Kidney tubule cell (primary cell): Measurements from ENCODE around the gene VTA1.
"Not testable (repeated sequence)": the region's sequence is repeated elsewhere in the genome, so short reads cannot be mapped to it uniquely, and the experiment has no call there.

ENCODE experiments used
- DNase-seq: peaks from one replicate; pipeline ENCODE4 v3.0.0-alpha.2; 2018; ENCODE audit warnings: low spot score

The VTA1 gene

GRCh38 chr6:142146828-142147662, at the start of gene VTA1, which contains the start of gene NMBR:
VTA1 (plus strand) TSS chr6:142147263; CDS start chr6:142147288, 25 bp downstream.
NMBR (minus strand) TSS chr6:142147122; CDS start chr6:142088658, 58,464 bp downstream.
- DNase-seq, result peak; percentile 99

GRCh38 chr6:142104820-142105219, 42.2 kb upstream of the VTA1 start:
- not testable (repeated sequence) for DNase-seq

GRCh38 chr6:142110820-142111219, 36.2 kb upstream of the VTA1 start:
- not testable (repeated sequence) for DNase-seq

GRCh38 chr6:142112451-142113061, 34.5 kb upstream of the VTA1 start:
- peak; percentile 70 for DNase-seq

- DNase-seq, result no peak
Measured at GRCh38 chr6:142117366-142117765, 29.7 kb upstream of the VTA1 start.

GRCh38 chr6:142118328-142118727, 28.7 kb upstream of the VTA1 start:
- no peak for DNase-seq

GRCh38 chr6:142118925-142119324, 28.1 kb upstream of the VTA1 start:
- DNase-seq, result no peak

GRCh38 chr6:142121342-142121741, 25.7 kb upstream of the VTA1 start:
- no peak for DNase-seq

- DNase-seq, result no peak
Measured at GRCh38 chr6:142130814-142131213, 16.2 kb upstream of the VTA1 start.

GRCh38 chr6:142132625-142133024, 14.4 kb upstream of the VTA1 start, which contains the start of gene GJE1:
GJE1 (plus strand) TSS chr6:142132925; CDS start chr6:142133159, 234 bp downstream.
- DNase-seq, result no peak

GRCh38 chr6:142138876-142139275, 8.2 kb upstream of the VTA1 start:
- no peak for DNase-seq

- DNase-seq, result not testable (repeated sequence)
Measured at GRCh38 chr6:142141531-142141930, 5.5 kb upstream of the VTA1 start.

- DNase-seq, result peak; percentile 35
Measured at GRCh38 chr6:142152746-142153145, 5.7 kb downstream of the VTA1 start.

- DNase-seq, result no peak
Measured at GRCh38 chr6:142153196-142153595, 6.1 kb downstream of the VTA1 start.

GRCh38 chr6:142154336-142154735, 7.3 kb downstream of the VTA1 start:
- no peak for DNase-seq

- no peak for DNase-seq
Measured at GRCh38 chr6:142155091-142155490, 8.0 kb downstream of the VTA1 start.

- DNase-seq, result peak; percentile 34
Measured at GRCh38 chr6:142155895-142156757, 9.1 kb downstream of the VTA1 start.

GRCh38 chr6:142156758-142157068, 9.7 kb downstream of the VTA1 start:
- not testable (repeated sequence) for DNase-seq

GRCh38 chr6:142162780-142163179, 15.7 kb downstream of the VTA1 start:
- no peak for DNase-seq

- no peak for DNase-seq
Measured at GRCh38 chr6:142165227-142165626, 18.2 kb downstream of the VTA1 start.

- peak; percentile 40 for DNase-seq
Measured at GRCh38 chr6:142167071-142167470, 20.0 kb downstream of the VTA1 start.

GRCh38 chr6:142167486-142167885, 20.4 kb downstream of the VTA1 start:
- DNase-seq, result no peak
